GM19372 (cell line): Measurements from ENCODE around the gene GPD1L.

Experiments used
- ATAC-seq: cut with Tn5 transposase; IDR thresholded peaks from one replicate; pipeline ENCODE4 v1.9.1; 2021; ENCODE audit warnings: mild to moderate bottlenecking, low read depth, moderate library complexity; ENCODE audit not compliant: unreplicated experiment

Gene GPD1L

GRCh38 chr3:32132706-32133105, 26.3 kb downstream of the GPD1L start:
- ATAC-seq: no peak

- no peak for ATAC-seq
Measured at GRCh38 chr3:32136703-32137102, 30.3 kb downstream of the GPD1L start.

- no peak for ATAC-seq
Measured at GRCh38 chr3:32137870-32138269, 31.4 kb downstream of the GPD1L start.

GRCh38 chr3:32138545-32139104, 32.2 kb downstream of the GPD1L start:
- ATAC-seq: no peak

GRCh38 chr3:32140943-32141342, 34.5 kb downstream of the GPD1L start:
- ATAC-seq: no peak

- ATAC-seq: peak; percentile 72
Measured at GRCh38 chr3:32143849-32144757, 37.7 kb downstream of the GPD1L start.

GRCh38 chr3:32146746-32147211, 40.4 kb downstream of the GPD1L start:
- no peak for ATAC-seq

- ATAC-seq: no peak
Measured at GRCh38 chr3:32147509-32147908, 41.1 kb downstream of the GPD1L start.

- no peak for ATAC-seq
Measured at GRCh38 chr3:32147933-32148332, 41.5 kb downstream of the GPD1L start.

GRCh38 chr3:32148351-32148750, 41.9 kb downstream of the GPD1L start:
- no peak for ATAC-seq

GRCh38 chr3:32153414-32154204, 47.2 kb downstream of the GPD1L start:
- ATAC-seq: no peak

GRCh38 chr3:32154205-32154579, 47.8 kb downstream of the GPD1L start:
- ATAC-seq: no peak

- ATAC-seq: no peak
Measured at GRCh38 chr3:32155117-32155516, 48.7 kb downstream of the GPD1L start.

GRCh38 chr3:32157600-32158264, 51.3 kb downstream of the GPD1L start:
- no peak for ATAC-seq

GRCh38 chr3:32160706-32161214, 54.3 kb downstream of the GPD1L start:
- ATAC-seq: no peak

GRCh38 chr3:32165442-32165841, 59.0 kb downstream of the GPD1L start:
- no peak for ATAC-seq

GRCh38 chr3:32166654-32167053, 60.2 kb downstream of the GPD1L start:
- ATAC-seq: no peak

GRCh38 chr3:32172420-32172819, 66.0 kb downstream of the GPD1L start:
- ATAC-seq: no peak

- ATAC-seq: no peak
Measured at GRCh38 chr3:32175607-32176197, 69.3 kb downstream of the GPD1L start.
